HG03280 (cell line): ENCODE measurements around the gene MMP20.

Source experiments
- ATAC-seq: cut with Tn5 transposase; IDR thresholded peaks from one replicate; pipeline ENCODE4 v1.9.1; 2021; ENCODE audit warnings: mild to moderate bottlenecking, moderate library complexity; ENCODE audit not compliant: unreplicated experiment

The MMP20 gene

GRCh38 chr11:102623998-102624397 lies 1.1 kb downstream of the MMP20 start:
- no peak for ATAC-seq

GRCh38 chr11:102623128-102623527 lies 2.0 kb downstream of the MMP20 start:
- no peak for ATAC-seq

- ATAC-seq, result no peak
Observed at GRCh38 chr11:102622258-102622657, 2.9 kb downstream of the MMP20 start.

GRCh38 chr11:102620818-102621561 lies 4.1 kb downstream of the MMP20 start:
- ATAC-seq, result no peak

- ATAC-seq, result no peak
Observed at GRCh38 chr11:102620179-102620578, 5.0 kb downstream of the MMP20 start.

- ATAC-seq, result no peak
Observed at GRCh38 chr11:102617466-102618008, 7.6 kb downstream of the MMP20 start.

- ATAC-seq, result no peak
Observed at GRCh38 chr11:102615894-102616432, 9.2 kb downstream of the MMP20 start.

- no peak for ATAC-seq
Observed at GRCh38 chr11:102615077-102615893, 9.8 kb downstream of the MMP20 start.

- no peak for ATAC-seq
Observed at GRCh38 chr11:102614485-102614884, 10.6 kb downstream of the MMP20 start.

GRCh38 chr11:102614031-102614430 lies 11.1 kb downstream of the MMP20 start:
- no peak for ATAC-seq

GRCh38 chr11:102613450-102613849 lies 11.7 kb downstream of the MMP20 start:
- no peak for ATAC-seq

- ATAC-seq, result no peak
Observed at GRCh38 chr11:102611291-102611690, 13.8 kb downstream of the MMP20 start.

- no peak for ATAC-seq
Observed at GRCh38 chr11:102610200-102610599, 14.9 kb downstream of the MMP20 start.

- ATAC-seq, result no peak
Observed at GRCh38 chr11:102608699-102609098, 16.4 kb downstream of the MMP20 start.

GRCh38 chr11:102604875-102605274 lies 20.3 kb downstream of the MMP20 start:
- no peak for ATAC-seq

- no peak for ATAC-seq
Observed at GRCh38 chr11:102604011-102604410, 21.1 kb downstream of the MMP20 start.

GRCh38 chr11:102603576-102603975 lies 21.6 kb downstream of the MMP20 start:
- ATAC-seq, result no peak

- ATAC-seq, result no peak
Observed at GRCh38 chr11:102603091-102603490, 22.0 kb downstream of the MMP20 start.

GRCh38 chr11:102600666-102601065 lies 24.5 kb downstream of the MMP20 start:
- ATAC-seq, result no peak

GRCh38 chr11:102599642-102600261 lies 25.4 kb downstream of the MMP20 start:
- peak; percentile 85 for ATAC-seq

- no peak for ATAC-seq
Observed at GRCh38 chr11:102598272-102598671, 26.9 kb downstream of the MMP20 start.
